ENCODE data around the gene MANSC1. TPM values are rescaled to one million over a fixed set of nuclear protein-coding genes. Genes with fewer than 3 reads are reported as not detected.
"Not testable (repeated sequence)": the region's sequence is repeated elsewhere in the genome, so short reads cannot be mapped to it uniquely, and the experiment has no call there.

MANSC1 gene
- total RNA-seq, 1 experiment from 2014 or later = 13.6 TPM

GRCh38 chr12:12367482-12367998 is 17.5 kb upstream of the MANSC1 start:
- DNase-seq (ENCODE audit: low read depth, low spot score) = no peak
- in situ Hi-C loops (cut with HindIII; ENCODE audit: low pct_unique_long_range_greater_than_20kb, low sequenced_read_pairs) = no loop called here

- in situ Hi-C loops (cut with HindIII; ENCODE audit: low pct_unique_long_range_greater_than_20kb, low sequenced_read_pairs) = no loop called here
- no peak for DNase-seq (ENCODE audit: low read depth, low spot score)
Observed at GRCh38 chr12:12366701-12367481, 16.8 kb upstream of the MANSC1 start.

GRCh38 chr12:12365931-12366431 is 15.9 kb upstream of the MANSC1 start:
- in situ Hi-C loops (cut with HindIII; ENCODE audit: low pct_unique_long_range_greater_than_20kb, low sequenced_read_pairs) = no loop called here
- peak; percentile 94 for DNase-seq (ENCODE audit: low read depth, low spot score)

- in situ Hi-C loops (cut with HindIII; ENCODE audit: low pct_unique_long_range_greater_than_20kb, low sequenced_read_pairs) = no loop called here
- peak; percentile 62 for DNase-seq (ENCODE audit: low read depth, low spot score)
Observed at GRCh38 chr12:12365446-12365802, 15.4 kb upstream of the MANSC1 start.

GRCh38 chr12:12364787-12365445 is 14.9 kb upstream of the MANSC1 start:
- in situ Hi-C loops (cut with HindIII; ENCODE audit: low pct_unique_long_range_greater_than_20kb, low sequenced_read_pairs) = no loop called here
- DNase-seq (ENCODE audit: low read depth, low spot score) = no peak

GRCh38 chr12:12358528-12358927 is 8.5 kb upstream of the MANSC1 start:
- in situ Hi-C loops (cut with HindIII; ENCODE audit: low pct_unique_long_range_greater_than_20kb, low sequenced_read_pairs) = no loop called here
- no peak for DNase-seq (ENCODE audit: low read depth, low spot score)

GRCh38 chr12:12357719-12358461 is 7.8 kb upstream of the MANSC1 start:
- peak; percentile 13 for DNase-seq (ENCODE audit: low read depth, low spot score)
- in situ Hi-C loops (cut with HindIII; ENCODE audit: low pct_unique_long_range_greater_than_20kb, low sequenced_read_pairs) = no loop called here

- in situ Hi-C loops (cut with HindIII; ENCODE audit: low pct_unique_long_range_greater_than_20kb, low sequenced_read_pairs) = no loop called here
- DNase-seq (ENCODE audit: low read depth, low spot score) = peak; percentile 97
Observed at GRCh38 chr12:12356896-12357718, 7.1 kb upstream of the MANSC1 start, which contains the start of gene BORCS5. Gene BORCS5 (plus strand): TSS chr12:12357078. CDS start chr12:12357452, 374 bp downstream.

GRCh38 chr12:12356467-12356895 is 6.4 kb upstream of the MANSC1 start:
- in situ Hi-C loops (cut with HindIII; ENCODE audit: low pct_unique_long_range_greater_than_20kb, low sequenced_read_pairs) = no loop called here
- no peak for DNase-seq (ENCODE audit: low read depth, low spot score)

GRCh38 chr12:12353807-12354206 is 3.8 kb upstream of the MANSC1 start:
- in situ Hi-C loops (cut with HindIII; ENCODE audit: low pct_unique_long_range_greater_than_20kb, low sequenced_read_pairs) = no loop called here
- DNase-seq (ENCODE audit: low read depth, low spot score) = no peak

- no peak for DNase-seq (ENCODE audit: low read depth, low spot score)
- in situ Hi-C loops (cut with HindIII; ENCODE audit: low pct_unique_long_range_greater_than_20kb, low sequenced_read_pairs) = no loop called here
Observed at GRCh38 chr12:12353276-12353675, 3.2 kb upstream of the MANSC1 start.

- DNase-seq (ENCODE audit: low read depth, low spot score); in situ Hi-C loops (cut with HindIII; ENCODE audit: low pct_unique_long_range_greater_than_20kb, low sequenced_read_pairs): not testable (repeated sequence)
Observed at GRCh38 chr12:12351468-12352185, 1.6 kb upstream of the MANSC1 start.

GRCh38 chr12:12350868-12351463 is 924 bp upstream of the MANSC1 start:
- in situ Hi-C loops (cut with HindIII; ENCODE audit: low pct_unique_long_range_greater_than_20kb, low sequenced_read_pairs) = no loop called here
- peak; percentile 69 for DNase-seq (ENCODE audit: low read depth, low spot score)

- in situ Hi-C loops (cut with HindIII; ENCODE audit: low pct_unique_long_range_greater_than_20kb, low sequenced_read_pairs) = no loop called here
- peak; percentile 93 for DNase-seq (ENCODE audit: low read depth, low spot score)
Observed at GRCh38 chr12:12338527-12339168, 11.4 kb downstream of the MANSC1 start.

- DNase-seq (ENCODE audit: low read depth, low spot score) = no peak
- in situ Hi-C loops (cut with HindIII; ENCODE audit: low pct_unique_long_range_greater_than_20kb, low sequenced_read_pairs) = no loop called here
Observed at GRCh38 chr12:12336511-12336910, 13.5 kb downstream of the MANSC1 start.

- in situ Hi-C loops (cut with HindIII; ENCODE audit: low pct_unique_long_range_greater_than_20kb, low sequenced_read_pairs) = no loop called here
- DNase-seq (ENCODE audit: low read depth, low spot score) = no peak
Observed at GRCh38 chr12:12336049-12336411, 14.0 kb downstream of the MANSC1 start.

Data from SK-MEL-5 (cell line).